GM18861 (cell line): ENCODE measurements around the gene IVNS1ABP.
"Not testable (repeated sequence)": the region's sequence is repeated elsewhere in the genome, so short reads cannot be mapped to it uniquely, and the experiment has no call there.

Experiments
- ATAC-seq: cut with Tn5 transposase; IDR thresholded peaks from one replicate; pipeline ENCODE4 v1.9.1; 2021; ENCODE audit not compliant: unreplicated experiment

Gene IVNS1ABP

DNA sequence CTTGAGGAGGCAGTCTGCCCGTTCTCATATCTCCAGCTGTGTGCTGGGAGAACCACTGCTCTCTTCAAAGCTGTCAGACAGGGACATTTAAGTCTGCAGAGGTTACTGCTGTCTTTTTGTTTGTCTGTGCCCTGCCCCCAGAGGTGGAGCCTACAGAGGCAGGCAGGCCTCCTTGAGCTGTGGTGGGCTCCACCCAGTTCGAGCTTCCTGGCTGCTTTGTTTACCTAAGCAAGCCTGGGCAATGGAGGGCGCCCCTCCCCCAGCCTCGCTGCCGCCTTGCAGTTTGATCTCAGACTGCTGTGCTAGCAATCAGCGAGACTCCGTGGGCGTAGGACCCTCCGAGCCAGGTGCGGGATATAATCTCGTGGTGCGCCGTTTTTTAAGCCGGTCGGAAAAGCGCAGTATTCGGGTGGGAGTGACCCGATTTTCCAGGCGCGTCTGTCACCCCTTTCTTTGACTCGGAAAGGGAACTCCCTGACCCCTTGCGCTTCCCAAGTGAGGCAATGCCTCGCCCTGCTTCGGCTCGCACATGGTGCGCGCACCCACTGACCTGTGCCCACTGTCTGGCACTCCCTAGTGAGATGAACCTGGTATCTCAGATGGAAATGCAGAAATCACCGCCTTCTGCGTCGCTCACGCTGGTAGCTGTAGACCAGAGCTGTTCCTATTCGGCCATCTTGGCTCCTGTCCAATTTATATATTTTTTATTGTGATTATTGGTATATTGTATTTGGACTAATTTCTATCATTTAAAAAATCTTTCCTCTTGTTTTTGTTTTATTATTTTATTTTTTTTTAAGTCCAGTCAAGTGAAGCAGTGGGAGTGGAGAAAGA, 59.7 kb downstream of the IVNS1ABP start:
- ATAC-seq, result not testable (repeated sequence)

GRCh38 chr1:185255595-185255994, 61.4 kb downstream of the IVNS1ABP start:
- ATAC-seq, result not testable (repeated sequence)

- not testable (repeated sequence) for ATAC-seq
These were observed 64.6 kb downstream of the IVNS1ABP start for GRCh38 chr1:185252404-185252803.

DNA sequence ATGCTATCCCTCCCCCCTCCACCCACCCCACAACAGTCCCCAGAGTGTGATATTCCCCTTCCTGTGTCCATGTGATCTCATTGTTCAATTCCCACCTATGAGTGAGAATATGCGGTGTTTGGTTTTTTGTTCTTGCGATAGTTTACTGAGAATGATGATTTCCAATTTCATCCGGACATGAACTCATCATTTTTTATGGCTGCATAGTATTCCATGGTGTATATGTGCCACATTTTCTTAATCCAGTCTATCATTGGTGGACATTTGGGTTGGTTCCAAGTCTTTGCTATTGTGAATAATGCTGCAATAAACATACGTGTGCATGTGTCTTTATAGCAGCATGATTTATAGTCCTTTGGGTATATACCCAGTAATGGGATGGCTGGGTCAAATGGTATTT, 65.1 kb downstream of the IVNS1ABP start:
- ATAC-seq, result not testable (repeated sequence)

- no peak for ATAC-seq
These were observed 67.0 kb downstream of the IVNS1ABP start for GRCh38 chr1:185250063-185250462.

- no peak for ATAC-seq
These were observed 67.5 kb downstream of the IVNS1ABP start for GRCh38 chr1:185249563-185249962.
